ENCODE measurements around the gene CHD9. TPM values are rescaled to one million over a fixed set of nuclear protein-coding genes. Genes with fewer than 3 reads are reported as not detected.
"Not testable (repeated sequence)": the region's sequence is repeated elsewhere in the genome, so short reads cannot be mapped to it uniquely, and the experiment has no call there.

CHD9 gene
- total RNA-seq, 4 donors from 2014 or later = 24.5 to 84.0 (median 48.2) TPM

DNA sequence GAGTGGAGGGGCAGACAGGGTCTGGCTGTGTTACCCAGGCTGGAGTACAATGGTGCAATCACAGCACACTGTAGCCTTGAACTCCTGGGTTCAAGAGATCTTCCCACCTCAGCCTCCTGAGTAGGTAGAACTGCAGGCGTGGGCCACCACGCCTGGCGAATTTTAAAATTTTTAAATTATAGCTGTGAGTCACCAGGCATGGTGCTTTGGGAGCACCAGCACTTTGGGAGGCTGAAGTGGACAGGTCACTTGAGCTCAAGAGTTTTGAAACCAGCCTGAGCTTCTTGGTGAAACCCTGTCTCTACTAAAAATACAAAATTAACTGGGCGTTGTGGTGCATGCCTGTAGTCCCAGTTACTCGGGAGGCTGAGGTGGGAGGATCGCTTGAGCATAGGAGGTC lies 114.0 kb downstream of the CHD9 start:
- no peaks in the 10 kb centered on the region for H3K36me3 ChIP-seq
- no peak for TF ChIP-seq POLR2A (IDR thresholded peaks at IDR 0.05)
- TF ChIP-seq, protein P1, sequence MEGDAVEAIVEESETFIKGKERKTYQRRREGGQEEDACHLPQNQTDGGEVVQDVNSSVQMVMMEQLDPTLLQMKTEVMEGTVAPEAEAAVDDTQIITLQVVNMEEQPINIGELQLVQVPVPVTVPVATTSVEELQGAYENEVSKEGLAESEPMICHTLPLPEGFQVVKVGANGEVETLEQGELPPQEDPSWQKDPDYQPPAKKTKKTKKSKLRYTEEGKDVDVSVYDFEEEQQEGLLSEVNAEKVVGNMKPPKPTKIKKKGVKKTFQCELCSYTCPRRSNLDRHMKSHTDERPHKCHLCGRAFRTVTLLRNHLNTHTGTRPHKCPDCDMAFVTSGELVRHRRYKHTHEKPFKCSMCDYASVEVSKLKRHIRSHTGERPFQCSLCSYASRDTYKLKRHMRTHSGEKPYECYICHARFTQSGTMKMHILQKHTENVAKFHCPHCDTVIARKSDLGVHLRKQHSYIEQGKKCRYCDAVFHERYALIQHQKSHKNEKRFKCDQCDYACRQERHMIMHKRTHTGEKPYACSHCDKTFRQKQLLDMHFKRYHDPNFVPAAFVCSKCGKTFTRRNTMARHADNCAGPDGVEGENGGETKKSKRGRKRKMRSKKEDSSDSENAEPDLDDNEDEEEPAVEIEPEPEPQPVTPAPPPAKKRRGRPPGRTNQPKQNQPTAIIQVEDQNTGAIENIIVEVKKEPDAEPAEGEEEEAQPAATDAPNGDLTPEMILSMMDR (IDR thresholded peaks at IDR 0.05 in 4 of 5, conservative IDR thresholded peaks at IDR 0.05 in 1 of 5) = no peak
- DNase-seq (no peak), ATAC-seq (no peak)
- intact Hi-C loops (cut with DNase I; ENCODE audit: low total_unique reads) = loop anchor here (5.0 kb wide), 1 partner anchor 34 kb away; no protein-coding TSS in a partner anchor
- no peak overlapping the region for H3K4me3 ChIP-seq
- in situ Hi-C loops (cut with MboI; ENCODE audit: low sequenced_read_pairs in 4 of 4) = loop anchor here in 3 of 4 donors (10.0 to 25.0 kb wide), 2 partner anchors 106 to 114 kb away; partner anchors contain the start of genes CHD9 (in 3 of the 3) and CHD9NB (in 3 of the 3)
- no peak overlapping the region for H3K27ac ChIP-seq
- no peaks in the 10 kb centered on the region for H3K27me3 ChIP-seq
- peaks cover 16 to 33% of the 10 kb centered on the region in 2 donors for H3K4me1 ChIP-seq
- no peaks in the 10 kb centered on the region for H3K9me3 ChIP-seq

DNA sequence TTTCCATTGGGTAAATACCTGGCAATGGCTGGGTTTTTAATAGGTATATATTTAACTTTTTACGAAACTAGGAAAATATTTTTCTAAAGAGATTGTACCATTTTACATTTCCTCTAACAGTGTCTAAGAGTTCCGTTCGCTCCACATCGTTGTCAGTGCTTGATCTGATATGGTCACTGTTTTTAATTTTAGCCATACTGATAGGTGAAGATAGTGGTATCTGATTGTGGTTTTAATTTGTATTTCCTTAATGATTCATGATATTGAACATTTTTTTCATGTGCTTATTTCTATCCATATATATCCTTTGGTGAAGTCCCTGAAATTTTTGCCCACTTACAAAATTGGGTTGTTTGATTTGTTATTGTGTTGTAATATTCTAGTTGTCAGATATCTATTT lies 117.7 kb downstream of the CHD9 start:
- Histone ChIP-seq H3K36me3 (peaks cover 0 to 10% of the 10 kb centered on the region in 2 donors), H3K27ac (no peak overlapping the region), H3K4me3 (no peak overlapping the region), H3K27me3 (no peaks in the 10 kb centered on the region), H3K9me3 (no peaks in the 10 kb centered on the region), H3K4me1 (peaks cover 3 to 8% of the 10 kb centered on the region in 2 donors)
- ATAC-seq (no peak), DNase-seq (no peak)
- in situ Hi-C loops (cut with MboI; ENCODE audit: low sequenced_read_pairs in 4 of 4) = loop anchor here in 2 of 4 donors (25.0 kb wide), 1 partner anchor 110 kb away; the partner anchor contains the start of genes CHD9 (in 2 of the 2) and CHD9NB (in 2 of the 2)
- TF ChIP-seq, protein P1 (IDR thresholded peaks at IDR 0.05 in 4 of 5, conservative IDR thresholded peaks at IDR 0.05 in 1 of 5) = no peak
- no peak for TF ChIP-seq POLR2A (IDR thresholded peaks at IDR 0.05)
- intact Hi-C loops (cut with DNase I; ENCODE audit: low total_unique reads) = no loop called here

DNA sequence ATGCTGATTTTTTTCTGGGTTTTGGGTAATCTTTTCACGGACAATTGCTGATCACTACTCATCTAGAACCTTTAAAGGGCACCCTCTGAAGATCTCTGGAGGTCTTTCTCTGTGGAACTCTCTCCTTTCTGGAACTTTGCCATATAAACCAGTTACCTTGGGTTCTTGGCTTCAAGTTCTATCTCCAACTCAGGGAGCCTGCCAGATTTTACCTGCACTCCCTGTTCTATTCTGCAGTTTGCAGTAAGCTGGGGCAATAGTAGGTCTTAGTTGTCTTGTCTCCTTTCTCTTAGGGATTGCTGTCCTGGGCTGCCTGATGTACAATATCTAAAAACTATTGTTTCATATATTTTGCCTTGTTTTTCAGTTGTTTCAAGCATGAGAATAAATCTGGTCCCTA lies 120.3 kb downstream of the CHD9 start:
- Histone ChIP-seq H3K36me3 (peaks cover 0 to 10% of the 10 kb centered on the region in 2 donors), H3K4me1 (peaks cover 0 to 5% of the 10 kb centered on the region in 2 donors), H3K4me3 (no peak overlapping the region), H3K27ac (no peak overlapping the region), H3K9me3 (no peaks in the 10 kb centered on the region), H3K27me3 (no peaks in the 10 kb centered on the region)
- DNase-seq = no peak
- no peak for ATAC-seq
- in situ Hi-C loops (cut with MboI; ENCODE audit: low sequenced_read_pairs in 4 of 4) (no loop called here), intact Hi-C loops (cut with DNase I; ENCODE audit: low total_unique reads) (no loop called here)
- no peak for TF ChIP-seq POLR2A (IDR thresholded peaks at IDR 0.05)
- TF ChIP-seq, protein P1 (IDR thresholded peaks at IDR 0.05 in 4 of 5, conservative IDR thresholded peaks at IDR 0.05 in 1 of 5) = no peak

DNA sequence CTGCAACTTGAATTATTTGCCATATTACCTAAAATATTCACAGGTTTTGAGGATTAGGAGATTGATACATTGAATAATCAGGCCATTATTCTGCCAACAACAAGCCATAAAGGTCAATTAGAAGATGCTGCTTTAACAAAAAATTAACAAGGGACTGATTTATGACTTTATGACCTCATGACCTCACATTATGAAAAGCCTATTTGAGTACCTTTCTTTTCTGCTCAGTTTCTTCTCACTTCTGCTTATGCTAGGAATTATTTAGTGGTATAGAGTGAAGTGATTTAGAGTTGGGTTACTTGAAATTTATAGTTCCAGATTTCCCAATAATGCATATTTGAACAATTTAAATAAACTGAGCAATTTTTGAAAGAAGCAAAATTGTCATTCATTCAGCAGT lies 121.6 kb downstream of the CHD9 start:
- in situ Hi-C loops (cut with MboI; ENCODE audit: low sequenced_read_pairs in 4 of 4) (no loop called here), intact Hi-C loops (cut with DNase I; ENCODE audit: low total_unique reads) (no loop called here)
- H3K4me3 ChIP-seq = no peak overlapping the region
- no peak overlapping the region for H3K27ac ChIP-seq
- no peak for ATAC-seq
- no peaks in the 10 kb centered on the region for H3K27me3 ChIP-seq
- no peak for DNase-seq
- TF ChIP-seq POLR2A (IDR thresholded peaks at IDR 0.05) = no peak
- TF ChIP-seq, protein P1 (IDR thresholded peaks at IDR 0.05 in 4 of 5, conservative IDR thresholded peaks at IDR 0.05 in 1 of 5) = no peak
- H3K9me3 ChIP-seq = no peaks in the 10 kb centered on the region
- H3K36me3 ChIP-seq = peaks cover 0 to 10% of the 10 kb centered on the region in 2 donors
- peaks cover 0 to 5% of the 10 kb centered on the region in 2 donors for H3K4me1 ChIP-seq

- Histone ChIP-seq H3K27ac (no peak overlapping the region), H3K36me3 (peaks cover 0 to 15% of the 10 kb centered on the region in 2 donors), H3K27me3 (no peaks in the 10 kb centered on the region), H3K4me1 (peaks cover 0 to 4% of the 10 kb centered on the region in 2 donors), H3K4me3 (no peak overlapping the region), H3K9me3 (no peaks in the 10 kb centered on the region)
- intact Hi-C loops (cut with DNase I; ENCODE audit: low total_unique reads) (no loop called here), in situ Hi-C loops (cut with MboI; ENCODE audit: low sequenced_read_pairs in 4 of 4) (no loop called here)
- DNase-seq (no peak), ATAC-seq (no peak)
- TF ChIP-seq, protein P1 (IDR thresholded peaks at IDR 0.05 in 4 of 5, conservative IDR thresholded peaks at IDR 0.05 in 1 of 5) = no peak
- no peak for TF ChIP-seq POLR2A (IDR thresholded peaks at IDR 0.05)
Measured at GRCh38 chr16:53183442-53183841, 128.7 kb downstream of the CHD9 start.

DNA sequence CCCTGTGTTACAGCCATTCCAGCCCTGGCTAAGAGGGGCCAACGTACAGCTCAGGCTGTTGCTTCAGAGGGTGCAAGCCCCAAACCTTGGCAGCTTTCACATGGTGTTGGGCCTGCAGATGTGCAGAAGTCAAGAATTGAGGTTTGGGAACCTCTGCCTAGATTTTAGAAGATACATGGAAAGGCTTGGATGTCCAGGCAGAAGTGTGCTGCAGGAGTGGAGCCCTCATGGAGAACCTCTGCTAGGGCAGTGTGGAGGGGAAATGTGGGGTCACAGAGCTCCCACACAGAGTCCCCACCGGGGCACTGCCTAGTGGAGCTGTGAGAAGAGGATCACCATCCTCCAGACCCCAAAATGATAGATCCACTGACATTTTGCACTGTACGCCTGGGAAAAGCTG lies 130.9 kb downstream of the CHD9 start:
- H3K4me1 ChIP-seq; ATAC-seq; in situ Hi-C loops (cut with MboI; ENCODE audit: low sequenced_read_pairs in 4 of 4); H3K9me3 ChIP-seq; H3K4me3 ChIP-seq; intact Hi-C loops (cut with DNase I; ENCODE audit: low total_unique reads); H3K27me3 ChIP-seq; DNase-seq; H3K27ac ChIP-seq: not testable (repeated sequence)
- peaks cover 0 to 15% of the 10 kb centered on the region in 2 donors for H3K36me3 ChIP-seq

All from gastrocnemius medialis (tissue), 4 donors.